Upper lobe of right lung (tissue), 1 donor: ENCODE measurements around the gene GPR55. TPM values are rescaled to one million over a fixed set of nuclear protein-coding genes. Genes with fewer than 3 reads are reported as not detected.

Source experiments
- ATAC-seq: fragments of 200-7000 bp; cut with Tn5 transposase; one replicate; pipeline ENCODE4 v1.9.1; 2020; ENCODE audit warnings: mild to moderate bottlenecking, moderate library complexity
- DNase-seq: peaks from one replicate; pipeline ENCODE4 v3.0.0-alpha.2; 2020
- H3K27ac ChIP-seq: fragments of 200-600 bp; one replicate; pipeline ENCODE4 v1.8.0; 2022
- H3K27me3 ChIP-seq: fragments of 200-600 bp; one replicate; pipeline ENCODE4 v1.8.0; 2022; ENCODE audit warnings: mild to moderate bottlenecking
- H3K36me3 ChIP-seq: fragments of 200-600 bp; one replicate; pipeline ENCODE4 v1.8.0; 2022
- H3K4me1 ChIP-seq: fragments of 200-600 bp; one replicate; pipeline ENCODE4 v1.8.0; 2022
- H3K4me3 ChIP-seq: fragments of 200-600 bp; one replicate; pipeline ENCODE4 v1.8.0; 2022; ENCODE audit warnings: mild to moderate bottlenecking
- H3K9me3 ChIP-seq: fragments of 200-600 bp; one replicate; pipeline ENCODE4 v1.8.0; 2022
- CTCF ChIP-seq: fragments of 200-600 bp; IDR thresholded peaks from one replicate; pipeline ENCODE4 v1.8.0; 2022; ENCODE audit warnings: antibody characterized with exemption
- intact Hi-C: fragments of 100-400 bp; cut with DNase I; formaldehyde crosslinking; loops from one replicate; pipeline ENCODE4 v1.11.0; 2022
- total RNA-seq: library from RNA; stranded (reverse); fragmentation: NEBNext Ultra II Directional; extraction: Animal tissue kit (Norgen Biotek cat#: 25700); gene quantifications from one replicate; pipeline ENCODE4 v1.2.1, GENCODE V29; 2021
- donor health status: DM: no; HTN: yes; CAD: no; lungs with severe emphysema.

GPR55 gene
- total RNA-seq, 1 donor from 2014 or later: 1.2 TPM

- Histone ChIP-seq H3K4me1 (no peaks in the 10 kb centered on the region), H3K27me3 (no peaks in the 10 kb centered on the region), H3K9me3 (no peaks in the 10 kb centered on the region), H3K4me3 (no peak overlapping the region), H3K27ac (no peak overlapping the region), H3K36me3 (no peaks in the 10 kb centered on the region)
- ATAC-seq: no peak
- peak; percentile 29 for DNase-seq
- TF ChIP-seq CTCF: no peak
- intact Hi-C loops: loop anchor here (10.0 kb wide), 1 partner anchor 81 kb away; no protein-coding TSS in a partner anchor
These were observed 21.6 kb downstream of the GPR55 start for GRCh38 chr2:230903231-230904150.

- no peaks in the 10 kb centered on the region for H3K9me3 ChIP-seq
- ATAC-seq: peak; percentile 80
- H3K4me1 ChIP-seq: no peaks in the 10 kb centered on the region
- H3K27me3 ChIP-seq: no peaks in the 10 kb centered on the region
- no peak overlapping the region for H3K4me3 ChIP-seq
- peak; percentile 81 for TF ChIP-seq CTCF
- no peaks in the 10 kb centered on the region for H3K36me3 ChIP-seq
- no peak overlapping the region for H3K27ac ChIP-seq
- DNase-seq: peak; percentile 67
- intact Hi-C loops: loop anchor here (10.0 kb wide), 1 partner anchor 82 kb away; no protein-coding TSS in a partner anchor
These were observed 22.7 kb downstream of the GPR55 start for GRCh38 chr2:230902180-230902899.

GRCh38 chr2:230901006-230901405 lies 24.0 kb downstream of the GPR55 start:
- no peaks in the 10 kb centered on the region for H3K27me3 ChIP-seq
- ATAC-seq: no peak
- intact Hi-C loops: loop anchor here (10.0 kb wide), 1 partner anchor 84 kb away; no protein-coding TSS in a partner anchor
- no peak overlapping the region for H3K27ac ChIP-seq
- no peak for TF ChIP-seq CTCF
- no peaks in the 10 kb centered on the region for H3K36me3 ChIP-seq
- no peak for DNase-seq
- H3K4me3 ChIP-seq: no peak overlapping the region
- no peaks in the 10 kb centered on the region for H3K4me1 ChIP-seq
- H3K9me3 ChIP-seq: no peaks in the 10 kb centered on the region

- no peak for DNase-seq
- intact Hi-C loops: loop anchor here (10.0 kb wide), 1 partner anchor 84 kb away; no protein-coding TSS in a partner anchor
- no peak for ATAC-seq
These were observed 24.6 kb downstream of the GPR55 start for GRCh38 chr2:230900336-230900995.

More at GRCh38 chr2:230900336-230900995, 24.6 kb downstream of the GPR55 start:
- H3K36me3 ChIP-seq: no peaks in the 10 kb centered on the region
- H3K4me3 ChIP-seq: no peak overlapping the region
- no peaks in the 10 kb centered on the region for H3K27me3 ChIP-seq
- no peak overlapping the region for H3K27ac ChIP-seq
- H3K9me3 ChIP-seq: no peaks in the 10 kb centered on the region
- no peaks in the 10 kb centered on the region for H3K4me1 ChIP-seq
- TF ChIP-seq CTCF: no peak
